ENCODE measurements around the gene CCDC102A.

Gene CCDC102A

GRCh38 chr16:57476546-57477410 lies 59.6 kb downstream of the CCDC102A start:
- DNase-seq: no peak

DNA sequence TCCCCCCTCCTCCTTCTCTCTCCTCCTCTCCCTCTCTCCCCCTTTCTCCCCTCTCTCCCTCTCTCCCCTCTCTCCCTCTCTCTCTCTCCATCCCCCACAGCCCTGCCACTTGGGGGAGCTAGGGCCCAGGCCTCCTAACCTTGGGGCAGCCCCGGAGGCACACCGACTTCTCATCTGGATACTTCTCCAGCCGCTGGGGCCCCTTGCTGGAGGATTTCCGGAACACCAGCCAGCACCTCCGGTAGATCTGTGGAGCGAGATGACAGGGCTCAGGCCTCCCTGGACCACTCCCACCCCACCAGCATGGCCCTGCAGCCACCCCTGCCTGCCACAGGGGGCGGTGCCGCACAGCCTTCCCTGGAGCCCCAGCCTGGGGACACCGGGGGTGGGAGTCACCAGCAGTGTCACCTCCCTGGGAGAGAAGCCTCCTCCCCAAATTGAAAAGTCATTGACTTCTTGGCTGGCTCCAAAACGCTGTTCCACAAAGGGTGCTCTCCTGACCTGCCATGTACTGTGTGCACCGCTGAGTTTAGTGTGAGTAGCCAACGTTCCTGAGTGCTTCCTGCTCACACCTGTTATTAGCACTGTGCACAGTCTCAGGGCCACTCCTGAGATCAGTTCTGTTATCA lies 60.5 kb downstream of the CCDC102A start:
- DNase-seq: peak; percentile 24

GRCh38 chr16:57474671-57475661 lies 61.4 kb downstream of the CCDC102A start:
- no peak for DNase-seq

- DNase-seq: no peak
Observed at GRCh38 chr16:57473906-57474305, 62.5 kb downstream of the CCDC102A start.

DNA sequence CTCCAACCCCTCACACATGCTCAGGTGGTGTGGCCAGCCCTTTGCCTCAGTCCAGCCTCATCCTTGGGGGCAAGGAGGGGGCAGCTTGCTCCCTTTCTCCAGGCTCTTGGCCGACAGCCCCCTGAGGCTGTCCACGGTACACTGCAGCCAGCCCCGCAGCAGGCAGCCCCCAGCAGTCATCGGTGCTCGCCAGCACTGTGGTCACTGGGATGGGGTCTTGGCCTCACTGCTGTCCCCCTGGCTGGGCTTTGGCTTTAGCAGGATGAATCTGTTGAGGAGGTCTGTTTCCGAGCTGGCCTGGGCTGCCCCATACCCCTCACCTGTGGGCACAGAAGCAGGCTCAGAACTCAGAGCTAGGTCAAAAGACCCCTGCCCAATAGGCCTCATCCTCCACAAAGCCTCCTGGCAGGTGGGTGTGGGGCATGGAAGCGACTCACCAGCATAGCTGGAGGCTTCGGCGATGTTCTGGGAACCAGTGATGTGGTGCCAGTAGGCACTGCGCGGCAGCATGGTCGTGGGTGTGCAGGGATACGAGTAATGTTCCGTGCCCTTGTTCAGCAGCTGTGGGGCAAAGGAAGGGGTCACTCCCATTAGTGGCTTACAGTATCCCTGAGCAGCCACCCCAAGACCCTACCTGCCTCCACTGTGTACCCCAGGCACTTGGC lies 63.1 kb downstream of the CCDC102A start:
- DNase-seq: no peak

- DNase-seq: no peak
Observed at GRCh38 chr16:57472665-57473060, 63.7 kb downstream of the CCDC102A start.

- DNase-seq: no peak
Observed at GRCh38 chr16:57471852-57472664, 64.3 kb downstream of the CCDC102A start.

GRCh38 chr16:57471209-57471608 lies 65.2 kb downstream of the CCDC102A start:
- DNase-seq: no peak

DNA sequence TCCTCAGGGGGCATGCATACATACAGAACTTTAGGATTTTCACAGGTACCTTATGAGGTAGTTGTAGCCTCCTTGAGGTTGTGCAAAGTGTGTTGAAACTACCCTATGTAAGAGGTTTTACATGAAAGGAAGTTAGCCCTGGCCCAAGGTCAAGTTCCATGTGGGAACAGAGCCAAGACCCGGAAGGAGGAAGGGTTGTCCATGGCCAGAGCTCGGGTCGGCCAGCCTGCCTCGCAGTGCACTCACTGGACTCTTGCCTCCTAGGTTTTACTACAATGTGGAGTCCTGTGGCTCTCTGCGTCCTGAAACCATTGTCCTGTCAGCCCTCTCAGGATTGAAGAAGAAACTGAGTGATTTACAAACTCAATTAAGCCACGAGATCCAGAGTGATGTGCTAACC lies 65.7 kb downstream of the CCDC102A start:
- no peak for DNase-seq

DNA sequence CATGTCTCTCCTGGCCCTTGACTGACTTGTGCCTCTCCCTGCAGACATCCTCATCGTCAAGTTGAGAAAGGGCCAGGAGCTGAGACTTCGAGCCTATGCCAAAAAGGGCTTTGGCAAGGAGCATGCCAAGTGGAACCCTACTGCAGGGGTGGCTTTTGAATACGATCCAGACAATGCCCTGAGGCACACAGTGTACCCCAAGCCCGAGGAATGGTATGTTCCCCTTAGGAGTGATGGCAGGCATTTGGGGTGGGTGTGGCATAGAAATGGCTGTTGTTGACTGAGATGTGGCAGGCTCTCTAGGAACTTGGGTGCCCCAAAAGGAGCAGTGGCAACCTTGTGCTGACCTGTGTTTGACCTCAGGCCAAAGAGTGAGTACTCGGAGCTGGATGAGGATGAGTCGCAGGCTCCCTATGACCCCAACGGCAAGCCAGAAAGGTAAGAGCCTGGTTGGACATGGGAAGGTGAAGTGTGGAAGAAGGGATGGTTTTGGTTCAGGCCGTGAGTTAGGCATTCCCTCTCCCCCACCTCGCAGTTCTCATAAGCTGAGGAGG lies 66.4 kb downstream of the CCDC102A start:
- no peak for DNase-seq

- no peak for DNase-seq
Observed at GRCh38 chr16:57469046-57469445, 67.3 kb downstream of the CCDC102A start.

DNA sequence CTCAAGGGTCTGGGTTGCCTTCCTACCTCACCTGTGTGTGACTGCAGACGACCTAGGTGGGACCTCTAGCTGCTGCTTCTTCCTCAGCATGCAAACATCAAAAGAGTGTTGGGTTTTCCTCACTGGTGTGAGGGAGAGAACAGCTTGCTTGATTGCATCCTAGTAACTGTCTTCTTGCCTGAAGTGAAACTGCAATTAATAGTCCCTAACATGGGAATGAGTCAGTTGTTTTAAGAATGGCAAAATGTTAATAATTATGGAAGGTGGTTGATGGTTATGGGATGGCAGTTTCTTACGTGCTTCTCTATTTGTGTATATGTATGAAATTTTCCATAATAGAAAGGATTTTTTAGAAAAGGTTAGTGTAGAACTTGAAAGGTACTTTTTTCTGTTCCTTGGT lies 68.0 kb downstream of the CCDC102A start:
- no peak for DNase-seq

DNA sequence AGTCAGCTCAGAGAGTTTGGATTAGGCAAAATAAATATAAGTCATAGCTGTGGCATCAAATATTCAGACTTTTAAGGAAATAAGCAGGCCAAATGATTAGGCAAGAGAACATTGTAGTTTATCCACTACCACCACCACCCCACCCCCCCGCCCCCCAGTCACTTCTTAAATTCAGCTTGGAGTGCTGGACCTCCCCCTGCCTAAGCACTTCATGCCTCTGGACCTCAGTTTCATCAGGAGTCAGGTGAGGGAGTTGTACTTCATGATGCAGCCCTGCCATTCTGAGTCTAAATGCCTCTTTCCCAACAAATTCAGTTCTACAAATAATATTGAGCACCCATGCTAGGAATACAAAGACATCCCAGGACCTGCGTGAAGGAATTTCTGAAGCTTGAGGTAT lies 71.8 kb downstream of the CCDC102A start:
- DNase-seq: no peak

DNA sequence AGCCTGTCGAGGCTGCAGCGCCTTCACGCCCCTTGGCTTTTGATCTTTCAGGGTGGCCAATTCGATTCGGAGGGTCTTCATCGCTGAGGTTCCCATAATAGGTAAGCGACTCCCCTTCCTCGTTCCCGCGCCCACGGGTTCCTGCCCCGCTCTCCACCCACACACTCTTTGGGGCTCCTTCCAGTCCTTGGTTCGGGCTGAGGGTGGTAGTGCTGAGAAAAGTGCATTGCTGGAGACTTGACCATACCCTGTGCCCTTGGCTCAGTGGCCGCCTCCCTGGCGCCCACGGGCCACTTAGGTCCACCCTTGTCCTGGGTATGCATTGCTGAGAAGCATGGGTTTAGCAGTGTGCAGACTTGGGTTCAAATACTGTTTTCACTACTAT lies 73.4 kb downstream of the CCDC102A start:
- no peak for DNase-seq

DNA sequence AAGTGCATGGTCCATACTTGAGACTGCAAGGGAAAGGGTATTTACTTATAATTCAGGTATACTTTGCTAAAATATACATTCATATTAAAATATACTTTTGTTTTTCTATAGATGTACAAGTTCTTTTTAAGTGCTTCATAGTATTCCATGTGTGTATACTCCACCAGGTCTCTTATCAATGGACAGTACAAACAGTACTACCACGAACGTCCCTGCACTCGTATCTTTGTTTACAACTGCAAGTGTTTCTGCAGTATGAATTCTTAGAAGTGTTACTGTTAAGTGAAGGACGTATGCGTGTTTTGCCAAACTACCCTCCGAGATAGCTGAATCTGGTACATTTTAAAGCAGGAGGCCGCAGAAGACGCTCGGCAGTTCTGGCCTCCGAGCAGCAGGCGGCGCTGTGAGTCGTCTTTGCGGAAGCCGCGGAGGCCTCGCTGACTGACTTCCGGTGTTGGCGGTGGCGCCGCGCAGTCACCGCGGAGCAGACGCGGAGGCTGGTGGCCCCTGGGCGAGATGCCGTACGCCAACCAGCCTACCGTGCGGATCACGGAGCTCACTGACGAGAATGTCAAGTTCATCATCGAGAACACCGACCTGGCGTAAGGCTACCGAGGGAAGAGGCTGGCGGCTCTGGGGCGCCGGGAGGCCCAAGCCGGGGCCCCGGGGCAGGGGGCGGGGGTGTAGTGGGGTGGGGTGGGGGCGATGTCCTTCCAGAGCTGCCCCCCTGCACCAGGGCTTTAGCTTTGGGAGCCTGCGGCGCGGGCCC lies 74.0 kb downstream of the CCDC102A start, which contains the start of gene POLR2C:
POLR2C (plus strand) TSS at position 471 of the 769 bp plus-strand sequence; CDS start at position 517, 46 bp downstream.
- peak; percentile 81 for DNase-seq

All from NCI-H1092 (cell line).